Measurements from ENCODE around the gene DRAXIN.
A peak's percentile ranks its signal among the peaks of the same experiment; 100 is the strongest.

Gene DRAXIN

DNA sequence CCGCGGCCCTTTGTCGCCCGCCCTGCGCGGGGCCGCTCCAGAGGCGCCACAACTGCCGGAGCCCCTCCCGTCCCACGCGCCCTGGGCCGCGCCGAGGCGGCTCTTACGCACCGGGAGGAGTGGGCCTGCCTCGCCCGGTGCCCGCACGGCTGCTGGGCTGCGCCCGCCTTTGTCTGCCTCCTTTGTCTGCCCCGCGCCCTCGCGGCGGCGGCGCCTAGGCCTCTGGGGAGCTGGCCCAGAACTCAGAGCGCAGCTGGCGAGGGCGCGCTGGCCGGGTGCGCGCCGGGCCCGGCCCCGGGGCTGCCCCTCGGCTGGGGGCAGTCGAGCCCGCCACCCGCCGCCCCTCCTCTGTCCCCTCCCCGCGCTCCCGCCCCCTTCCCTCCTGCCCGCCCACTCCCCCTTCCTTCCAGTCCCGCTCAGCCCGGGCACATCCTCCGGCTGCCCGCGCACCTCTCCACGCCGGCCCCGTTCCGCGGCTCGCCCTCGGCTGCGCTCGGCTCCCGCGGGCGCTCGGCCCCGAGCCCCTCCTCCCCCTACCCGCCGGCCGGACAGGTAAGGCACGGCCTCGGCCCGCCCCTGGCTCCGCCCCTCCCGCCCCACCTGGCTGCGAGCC, at the start of gene DRAXIN:
Gene DRAXIN (plus strand): TSS at position 409 of the 613 bp plus-strand sequence. CDS start 14,549 bp downstream, outside the sequence.
- DNase-seq (ENCODE audit: low read depth in 1 of 2, low spot score in 1 of 2): no peak

GRCh38 chr1:11641776-11642305, 49.7 kb upstream of the DRAXIN start:
- DNase-seq (ENCODE audit: low read depth in 1 of 2, low spot score in 1 of 2): no peak

DNA sequence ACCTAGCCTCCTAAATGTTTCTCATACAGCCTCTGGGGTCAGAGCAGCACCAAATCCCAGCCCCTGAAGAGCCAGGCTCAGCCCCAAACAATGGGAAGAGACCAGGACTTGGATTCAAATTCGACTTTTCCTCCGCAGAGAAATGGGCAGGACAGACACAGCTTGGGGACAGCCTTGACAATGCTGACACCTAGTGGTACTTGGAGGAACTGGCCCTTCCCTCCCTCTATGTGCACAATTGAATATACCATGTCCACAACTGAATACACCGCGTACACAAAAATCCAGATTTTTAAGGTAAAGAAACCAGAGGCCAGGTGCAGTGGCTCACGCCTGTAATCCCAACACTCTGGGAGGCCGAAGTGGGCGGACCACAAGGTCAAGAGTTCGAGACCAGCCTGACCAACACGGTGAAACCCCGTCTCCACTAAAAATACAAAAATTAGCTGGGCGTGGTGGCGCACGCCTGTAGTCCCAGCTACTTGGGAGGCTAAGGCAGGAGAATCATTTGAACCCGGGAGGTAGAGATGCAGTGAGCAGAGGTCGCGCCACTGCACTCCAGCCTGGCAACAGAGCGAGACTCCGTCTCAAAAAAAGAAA, 49.0 kb upstream of the DRAXIN start:
- peak; percentile 52 to 66 for DNase-seq (ENCODE audit: low read depth in 1 of 2, low spot score in 1 of 2)

- DNase-seq (ENCODE audit: low read depth in 1 of 2, low spot score in 1 of 2): no peak
Measured at GRCh38 chr1:11643782-11644181, 47.7 kb upstream of the DRAXIN start.

GRCh38 chr1:11645270-11645669, 46.2 kb upstream of the DRAXIN start:
- DNase-seq (ENCODE audit: low read depth in 1 of 2, low spot score in 1 of 2): no peak

DNA sequence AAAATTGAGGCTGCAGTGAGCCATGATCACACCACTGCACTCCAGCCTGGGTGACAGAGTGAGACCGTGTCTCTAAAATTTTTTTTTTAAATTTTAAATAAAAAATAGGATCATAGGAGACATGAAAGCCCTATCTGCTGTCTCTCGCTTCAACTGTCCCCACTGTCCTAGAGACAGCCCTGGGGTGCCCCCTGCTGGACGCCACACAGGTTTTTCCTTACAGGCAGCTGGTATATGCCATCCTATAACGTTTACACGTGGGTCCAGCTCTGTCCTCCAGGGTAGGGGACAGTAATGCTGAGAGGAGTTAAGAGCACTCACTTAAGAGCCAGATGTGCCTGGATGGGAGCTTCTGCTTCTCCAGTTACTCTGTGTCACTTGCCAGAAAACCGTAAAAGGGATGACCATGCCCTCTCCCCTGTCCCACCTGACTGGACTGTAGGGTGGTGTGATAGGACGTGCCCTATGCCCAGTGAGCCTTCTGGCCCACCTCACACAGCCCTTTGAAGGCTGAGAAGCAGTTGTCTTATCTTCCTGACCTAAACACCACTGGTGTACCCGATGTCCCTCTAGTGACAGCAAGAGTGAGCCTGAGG, 45.7 kb upstream of the DRAXIN start:
- peak; percentile 58 to 66 for DNase-seq (ENCODE audit: low read depth in 1 of 2, low spot score in 1 of 2)

- DNase-seq (ENCODE audit: low read depth in 1 of 2, low spot score in 1 of 2): no peak
Measured at GRCh38 chr1:11646317-11646716, 45.2 kb upstream of the DRAXIN start.

- DNase-seq (ENCODE audit: low read depth in 1 of 2, low spot score in 1 of 2): no peak
Measured at GRCh38 chr1:11647333-11647732, 44.2 kb upstream of the DRAXIN start.

DNA sequence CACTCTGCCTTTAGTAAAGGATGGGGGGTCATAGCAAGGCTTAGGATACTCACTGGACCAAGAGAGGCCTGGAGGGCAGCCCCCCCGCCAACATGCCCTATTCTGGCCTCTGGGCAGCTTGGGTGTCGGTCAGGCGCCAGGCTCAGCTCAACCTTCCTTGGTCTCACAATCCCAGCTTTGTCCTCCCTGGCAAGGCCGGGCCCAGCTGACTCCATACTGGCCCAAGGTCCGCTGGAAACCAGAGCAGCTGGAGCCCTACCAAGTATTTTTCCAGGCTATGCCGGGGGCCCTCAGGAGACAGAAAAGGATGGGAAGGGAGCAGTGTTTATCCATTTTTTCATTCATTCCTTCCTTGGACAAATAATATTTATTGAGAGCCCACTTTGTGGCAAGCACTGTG, 43.5 kb upstream of the DRAXIN start:
- DNase-seq (ENCODE audit: low read depth in 1 of 2, low spot score in 1 of 2): no peak

- no peak for DNase-seq (ENCODE audit: low read depth in 1 of 2, low spot score in 1 of 2)
Measured at GRCh38 chr1:11648732-11649158, 42.8 kb upstream of the DRAXIN start.

GRCh38 chr1:11649237-11649623, 42.3 kb upstream of the DRAXIN start:
- DNase-seq (ENCODE audit: low read depth in 1 of 2, low spot score in 1 of 2): no peak

GRCh38 chr1:11649624-11650330, 41.7 kb upstream of the DRAXIN start:
- DNase-seq (ENCODE audit: low read depth in 1 of 2, low spot score in 1 of 2): no peak

DNA sequence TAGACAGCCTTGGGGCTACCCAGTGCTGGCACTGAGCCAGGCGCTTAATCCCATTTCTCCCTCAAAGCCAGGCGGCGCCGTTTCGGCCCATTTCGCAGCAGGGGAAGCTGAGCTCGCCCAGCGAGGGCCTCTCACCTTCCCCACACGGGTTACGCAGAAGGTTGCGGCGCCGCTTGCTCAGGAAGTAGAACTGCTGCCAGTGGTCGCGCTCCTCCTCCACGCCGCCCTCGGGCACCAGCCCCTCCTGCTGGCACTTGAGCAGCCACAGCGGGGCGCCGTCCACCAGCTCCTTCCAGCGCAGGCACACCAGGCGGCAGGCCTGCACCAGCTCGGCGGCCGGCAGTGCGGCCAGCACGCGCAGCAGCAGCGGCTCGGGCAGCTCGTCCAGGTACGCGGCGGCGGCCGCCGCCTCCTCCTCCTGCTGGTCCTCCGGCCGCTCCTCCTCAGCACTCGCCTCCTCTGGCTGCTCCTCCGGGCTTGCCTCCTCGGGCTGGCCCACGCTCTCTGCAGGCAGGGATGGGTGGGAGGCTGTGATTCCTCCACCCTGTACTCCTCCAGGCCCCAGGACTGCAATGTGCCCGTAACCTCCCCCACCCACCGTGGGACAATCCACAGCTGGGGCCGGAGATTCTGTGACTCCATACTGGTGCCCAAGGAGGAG, 41.0 kb upstream of the DRAXIN start:
- DNase-seq (ENCODE audit: low read depth in 1 of 2, low spot score in 1 of 2): peak; percentile 54 to 55

DNA sequence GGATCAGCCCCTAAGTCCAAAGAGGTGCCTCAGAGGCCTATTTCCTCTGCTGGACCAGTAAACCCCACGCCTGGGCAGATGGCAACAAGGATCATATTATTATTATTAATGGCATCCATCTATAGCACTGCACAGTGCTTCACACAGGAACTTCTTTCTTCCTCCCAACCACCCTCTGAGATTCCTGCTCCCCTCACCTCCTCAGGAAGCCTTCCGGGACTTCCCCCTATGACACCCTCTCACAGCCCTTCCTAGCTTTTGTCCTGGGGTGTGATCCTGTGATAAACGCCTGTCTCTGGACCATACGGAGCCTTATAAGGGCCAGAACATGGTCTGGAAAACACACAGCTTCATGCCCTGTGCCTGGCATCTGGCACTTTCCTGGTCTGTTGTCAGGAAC, 40.5 kb upstream of the DRAXIN start:
- no peak for DNase-seq (ENCODE audit: low read depth in 1 of 2, low spot score in 1 of 2)

- DNase-seq (ENCODE audit: low read depth in 1 of 2, low spot score in 1 of 2): no peak
Measured at GRCh38 chr1:11652203-11652780, 39.2 kb upstream of the DRAXIN start.

GRCh38 chr1:11653101-11653860, 38.2 kb upstream of the DRAXIN start:
- no peak for DNase-seq (ENCODE audit: low read depth in 1 of 2, low spot score in 1 of 2)

DNA sequence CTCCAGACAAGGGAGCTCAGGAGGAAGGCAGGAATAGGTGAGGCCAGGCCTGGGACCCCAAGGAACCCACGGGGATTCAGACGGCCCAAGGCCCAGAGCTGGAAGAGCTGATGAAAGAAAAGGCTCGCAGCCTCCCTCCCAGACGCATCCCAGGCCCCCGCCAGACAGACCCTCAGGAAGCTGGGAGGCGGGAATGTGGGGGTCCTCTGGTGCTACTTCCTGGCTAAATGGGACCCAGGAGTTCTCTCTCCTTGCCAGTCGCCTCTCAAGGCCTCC, 37.7 kb upstream of the DRAXIN start:
- no peak for DNase-seq (ENCODE audit: low read depth in 1 of 2, low spot score in 1 of 2)

- peak; percentile 41 to 42 for DNase-seq (ENCODE audit: low read depth in 1 of 2, low spot score in 1 of 2)
Measured at GRCh38 chr1:11654137-11654938, 37.2 kb upstream of the DRAXIN start, which contains the start of the genes FBXO2 and FBXO44. TSS of gene FBXO2 (minus strand) at chr1:11654429. CDS start at chr1:11654340, 89 bp downstream. TSS of gene FBXO44 (plus strand) at chr1:11654877. CDS start at chr1:11655836, 959 bp downstream.

Data from activated CD4-positive, alpha-beta T cell treated with anti-CD3 and anti-CD28 coated beads, Interleukin-2, amount 50 U/mL, for 24 hours (primary cell).